Measurements from ENCODE around the gene RTRAF.
A peak's percentile ranks its signal among the peaks of the same experiment; 100 is the strongest.

Gene RTRAF

DNA sequence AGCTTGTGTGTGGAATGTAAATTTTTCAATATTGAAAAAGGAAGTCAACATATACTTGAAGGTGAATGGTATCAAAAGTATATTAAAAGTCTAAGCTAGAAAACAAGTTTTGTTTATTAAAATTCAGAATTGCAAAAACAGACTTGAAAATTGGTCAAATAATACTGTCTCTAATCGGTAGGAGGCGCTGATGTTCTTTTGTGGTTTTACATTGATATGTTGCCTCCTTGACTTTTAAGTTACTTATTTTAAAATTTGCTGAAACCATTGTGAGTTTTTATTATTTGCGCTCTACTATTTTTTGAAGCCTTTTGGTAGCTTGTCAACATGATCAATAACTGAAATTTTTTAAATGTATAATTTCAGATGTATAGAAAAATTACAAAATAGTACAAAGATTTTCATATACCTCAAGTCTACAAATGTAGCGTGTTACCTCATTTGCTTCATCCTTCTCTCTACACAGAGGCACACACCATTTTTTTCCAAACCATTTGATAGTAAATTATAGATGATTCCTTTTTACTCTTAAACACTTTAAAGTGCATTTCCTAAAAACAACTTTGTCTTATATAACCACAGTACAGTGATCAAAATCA lies 6.9 kb downstream of the RTRAF start:
- peak; percentile 46 for DNase-seq

- DNase-seq = no peak
These were observed 9.0 kb downstream of the RTRAF start for GRCh38 chr14:51998348-51998747.

DNA sequence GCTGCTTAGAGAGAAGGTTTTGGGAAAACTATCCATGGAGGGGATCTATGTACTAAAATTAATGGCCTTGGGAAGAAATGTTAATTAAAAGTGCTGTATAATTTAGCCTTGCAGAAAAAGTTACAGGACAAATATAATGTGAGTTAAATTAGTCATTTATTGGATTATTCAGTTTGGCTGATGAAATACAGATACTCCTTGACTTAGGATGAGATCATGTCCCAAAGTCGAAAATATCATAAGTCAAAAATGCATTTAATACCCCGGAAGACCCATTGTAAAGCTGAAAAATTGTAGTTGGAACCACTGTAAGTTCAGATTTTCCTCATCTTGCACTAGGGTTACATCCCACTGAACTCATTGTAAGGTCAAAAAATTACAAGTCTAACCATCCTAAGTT lies 9.7 kb downstream of the RTRAF start:
- peak; percentile 81 for DNase-seq

DNA sequence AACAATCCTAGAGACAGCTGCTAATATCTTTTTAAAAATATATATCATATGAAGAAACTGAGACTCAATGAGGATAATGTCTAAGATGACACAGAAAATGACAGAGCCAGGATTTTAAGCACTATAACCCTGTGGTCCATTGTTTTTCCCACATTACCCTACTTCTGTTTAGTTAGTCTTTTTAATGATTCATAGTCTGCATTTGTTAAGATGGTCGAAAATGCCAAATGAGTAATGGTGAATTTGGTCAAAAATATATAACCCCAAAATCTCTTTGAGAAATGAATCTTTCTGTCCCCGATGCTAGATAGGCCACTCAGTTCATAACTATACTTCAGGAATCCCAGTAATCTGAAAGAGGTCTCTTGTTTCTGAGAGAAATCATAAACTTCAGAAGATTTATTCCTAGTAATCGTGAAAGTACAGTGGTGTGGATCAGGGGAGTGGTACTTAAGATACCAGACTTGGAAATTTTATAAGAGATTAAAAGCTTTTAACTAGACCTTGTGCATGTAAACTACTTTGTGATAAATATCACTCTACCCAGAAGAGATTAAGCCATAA lies 10.8 kb downstream of the RTRAF start:
- DNase-seq = peak; percentile 63

GRCh38 chr14:52000696-52001095 lies 11.3 kb downstream of the RTRAF start:
- DNase-seq = no peak

DNA sequence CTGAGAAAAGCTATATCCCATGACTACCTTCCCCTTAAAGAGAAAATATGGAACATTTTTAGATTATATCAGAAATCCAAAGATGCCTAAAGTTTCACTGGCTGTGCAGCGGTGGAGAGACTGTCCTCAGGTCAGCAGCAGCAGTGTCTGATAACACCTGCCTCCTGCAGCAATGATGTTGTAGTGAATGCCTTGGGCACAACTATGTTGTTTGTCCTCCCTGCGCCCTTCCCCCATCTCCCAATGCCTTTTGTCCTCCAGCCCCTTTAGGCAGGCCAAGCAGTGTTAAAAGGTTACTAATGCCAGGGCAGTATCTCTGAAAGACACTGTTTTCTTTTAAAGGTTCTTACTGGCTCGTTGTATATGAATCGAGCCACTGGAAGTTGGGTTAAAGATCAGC lies 13.2 kb downstream of the RTRAF start:
- no peak for DNase-seq

- no peak for DNase-seq
These were observed 14.0 kb downstream of the RTRAF start for GRCh38 chr14:52003324-52003723.

DNA sequence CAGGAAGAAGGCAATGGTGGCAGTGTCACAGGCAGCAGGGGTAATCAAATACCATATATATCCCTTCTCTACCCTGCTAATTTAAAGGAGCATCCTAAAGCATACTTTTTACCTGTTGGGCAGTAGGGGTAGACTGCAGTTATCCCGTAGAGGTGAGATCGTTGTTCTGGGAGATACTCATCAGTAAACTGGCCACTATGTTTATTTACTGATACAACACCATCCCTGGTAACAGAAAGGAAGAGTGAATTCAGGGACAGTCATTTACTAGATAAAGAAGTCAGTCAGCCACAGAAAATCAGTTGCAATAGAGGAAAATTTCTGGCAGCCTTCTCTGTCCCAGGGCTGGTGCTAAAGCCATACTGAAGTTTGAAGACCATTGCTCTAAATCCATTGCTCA lies 16.3 kb downstream of the RTRAF start:
- no peak for DNase-seq

DNA sequence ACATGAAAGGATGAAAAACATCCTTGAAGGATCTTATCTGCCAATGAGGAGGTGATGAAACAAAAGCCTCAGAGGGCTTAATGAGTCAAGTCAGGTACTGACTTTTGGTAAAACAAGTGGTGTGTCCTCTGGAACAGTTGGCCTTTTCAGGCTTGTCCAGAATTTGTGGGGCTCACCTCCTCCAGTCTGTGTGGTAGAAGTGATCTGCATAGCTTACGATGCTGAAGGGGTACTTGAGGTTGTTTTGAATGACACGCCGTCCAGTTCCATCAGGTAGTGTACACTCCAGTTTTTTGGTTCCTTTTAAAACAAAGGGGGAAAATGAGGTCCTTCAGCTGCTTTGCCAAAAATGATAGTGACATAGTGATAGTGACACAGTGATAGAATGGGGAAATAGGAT lies 17.0 kb downstream of the RTRAF start:
- no peak for DNase-seq

GRCh38 chr14:52007211-52007610 lies 17.9 kb downstream of the RTRAF start:
- no peak for DNase-seq

DNA sequence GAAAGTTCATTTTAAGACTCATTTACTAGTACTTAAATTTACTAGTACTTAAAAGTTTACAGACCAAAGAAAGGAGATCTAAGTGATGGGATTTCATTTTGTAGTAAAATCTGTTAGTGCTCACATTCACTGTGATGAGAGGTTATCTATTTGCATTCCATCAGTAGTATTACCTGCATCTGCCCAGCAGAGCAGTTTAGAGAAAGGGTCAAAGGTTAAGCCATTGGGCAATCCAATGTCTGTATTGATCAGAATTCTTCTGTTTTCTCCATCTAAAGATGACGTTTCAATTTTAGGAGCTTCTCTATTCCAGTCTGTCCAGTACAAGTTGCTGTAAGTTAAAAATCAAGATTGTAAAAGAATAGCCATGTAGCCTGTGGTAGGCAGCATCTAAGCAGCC lies 18.3 kb downstream of the RTRAF start:
- DNase-seq = no peak

GRCh38 chr14:52008136-52008535 lies 18.8 kb downstream of the RTRAF start:
- no peak for DNase-seq

DNA sequence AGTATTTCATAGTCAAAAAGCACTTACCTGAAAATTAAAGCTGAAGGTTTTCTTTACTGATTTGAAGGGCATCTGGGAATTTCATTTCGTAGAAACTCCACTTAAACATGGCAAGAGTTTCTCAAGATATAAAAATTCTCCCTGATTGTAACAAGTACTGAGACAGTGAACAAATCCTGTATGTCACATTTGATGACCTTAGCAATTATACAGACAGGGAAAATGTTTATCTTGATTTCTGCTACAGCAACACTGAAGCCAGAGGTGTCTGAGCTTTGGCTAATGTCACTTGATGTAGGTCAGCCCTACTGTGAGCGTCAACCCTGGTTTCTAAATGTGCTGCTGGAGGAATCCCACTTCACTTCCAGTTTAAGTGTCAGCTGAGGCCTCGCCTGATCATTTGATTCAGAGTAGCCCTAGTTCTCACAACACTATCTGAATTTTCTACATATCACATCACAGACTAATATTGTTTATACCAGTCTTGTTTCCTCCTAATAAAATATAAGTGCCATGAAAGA lies 20.9 kb downstream of the RTRAF start:
- no peak for DNase-seq

- no peak for DNase-seq
These were observed 22.2 kb downstream of the RTRAF start for GRCh38 chr14:52011523-52011922.

GRCh38 chr14:52012635-52013034 lies 23.3 kb downstream of the RTRAF start:
- no peak for DNase-seq

DNA sequence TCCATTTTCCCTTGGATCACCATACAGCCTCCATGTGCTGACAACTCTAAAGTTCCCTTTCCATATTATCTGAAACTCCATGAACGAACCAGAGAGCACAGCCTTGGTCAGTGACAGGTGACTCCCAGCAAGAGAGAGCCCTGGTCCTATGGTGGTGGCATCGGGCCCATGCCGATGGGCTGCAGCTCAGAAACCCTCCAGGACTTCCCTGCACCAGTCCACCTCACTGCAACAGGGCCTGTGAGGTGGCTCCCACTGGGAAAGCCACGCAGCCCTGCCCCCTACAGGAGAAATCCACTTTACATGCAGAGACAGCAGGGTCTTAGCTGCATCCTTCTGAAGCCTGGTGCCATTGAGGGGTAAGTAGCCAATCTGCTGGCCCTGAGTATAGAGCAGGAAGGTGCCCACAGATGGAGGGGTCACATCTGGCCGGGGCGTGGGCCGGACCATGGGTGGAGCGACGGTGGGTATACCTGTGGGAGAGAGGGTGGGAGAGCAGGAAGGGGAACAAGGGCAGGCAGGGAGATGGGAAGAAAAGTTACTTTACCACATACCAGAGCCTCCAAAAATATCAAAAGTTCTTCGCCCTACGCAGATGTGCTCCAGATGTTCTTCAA lies 24.7 kb downstream of the RTRAF start:
- DNase-seq = no peak

- DNase-seq = no peak
These were observed 25.4 kb downstream of the RTRAF start for GRCh38 chr14:52014601-52015267.

- peak; percentile 26 for DNase-seq
These were observed 26.2 kb downstream of the RTRAF start for GRCh38 chr14:52015411-52016030.

- DNase-seq = no peak
These were observed 28.9 kb downstream of the RTRAF start for GRCh38 chr14:52018252-52018651.

DNA sequence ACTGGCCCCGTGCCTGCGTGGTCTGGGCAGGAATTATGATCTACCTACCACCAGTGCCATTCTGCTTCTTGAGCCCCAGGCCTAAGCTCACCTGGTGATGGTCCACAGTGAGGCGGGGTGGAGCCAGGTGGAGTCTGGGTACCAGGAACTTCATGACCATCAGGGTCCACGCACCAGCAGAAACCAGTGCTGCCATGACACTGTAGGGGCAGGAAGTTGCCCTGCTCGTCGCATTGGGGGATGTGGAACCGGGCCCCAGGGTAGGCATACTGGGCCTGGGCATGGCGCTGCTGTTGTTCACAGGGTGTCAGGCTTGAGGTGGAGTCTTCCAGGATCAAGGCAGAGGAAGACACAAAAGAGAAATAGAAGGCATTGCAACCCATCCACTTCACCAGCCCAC lies 29.6 kb downstream of the RTRAF start:
- DNase-seq = no peak

- no peak for DNase-seq
These were observed 30.9 kb downstream of the RTRAF start for GRCh38 chr14:52020161-52020714.

DNA sequence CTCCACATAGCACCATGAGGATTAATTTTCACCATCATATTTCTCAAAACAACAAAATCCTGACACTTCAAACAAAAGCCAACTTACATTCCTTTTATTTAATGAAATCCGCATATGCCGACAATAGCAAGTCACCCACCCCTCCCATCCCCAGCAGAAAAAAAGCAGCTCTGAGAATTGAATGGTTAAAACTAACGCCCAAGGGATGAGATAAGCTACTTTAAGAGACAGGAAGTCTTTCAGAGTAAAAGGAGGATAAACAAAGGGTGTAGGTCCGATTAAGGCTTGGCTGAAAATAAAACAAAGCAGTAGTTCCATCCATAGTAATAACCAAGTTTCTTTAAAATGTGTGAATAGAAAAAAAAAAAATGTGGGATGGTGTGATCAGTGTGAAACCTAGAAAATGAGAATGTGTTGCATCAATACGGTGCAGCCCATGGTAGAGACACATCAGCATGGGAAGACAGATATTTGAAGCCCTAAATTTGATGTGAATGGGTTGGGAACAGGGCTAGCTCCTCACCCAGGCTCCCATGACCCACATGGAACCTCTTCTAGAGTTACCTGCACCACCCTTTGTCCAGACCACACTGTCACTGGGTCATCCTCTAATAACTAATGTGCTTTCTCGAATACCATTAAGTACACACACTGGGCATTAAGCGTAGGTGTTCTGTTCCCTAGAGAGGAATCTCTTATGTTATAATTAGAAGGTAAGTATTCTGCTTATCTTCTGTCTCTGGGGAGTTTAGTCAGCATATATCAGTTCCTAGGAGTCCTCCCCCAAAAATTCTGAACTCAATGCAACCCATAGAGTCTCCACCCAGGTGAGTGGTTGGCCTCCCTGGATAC lies 31.7 kb downstream of the RTRAF start:
- peak; percentile 35 for DNase-seq

Data from fibroblast of skin of right biceps (primary cell).